ENCODE measurements around the gene RPL3. TPM values are rescaled to one million over a fixed set of nuclear protein-coding genes. Genes with fewer than 3 reads are reported as not detected.

Gene RPL3
- total RNA-seq, 1 experiment from 2014 or later, result 2,830 TPM

DNA sequence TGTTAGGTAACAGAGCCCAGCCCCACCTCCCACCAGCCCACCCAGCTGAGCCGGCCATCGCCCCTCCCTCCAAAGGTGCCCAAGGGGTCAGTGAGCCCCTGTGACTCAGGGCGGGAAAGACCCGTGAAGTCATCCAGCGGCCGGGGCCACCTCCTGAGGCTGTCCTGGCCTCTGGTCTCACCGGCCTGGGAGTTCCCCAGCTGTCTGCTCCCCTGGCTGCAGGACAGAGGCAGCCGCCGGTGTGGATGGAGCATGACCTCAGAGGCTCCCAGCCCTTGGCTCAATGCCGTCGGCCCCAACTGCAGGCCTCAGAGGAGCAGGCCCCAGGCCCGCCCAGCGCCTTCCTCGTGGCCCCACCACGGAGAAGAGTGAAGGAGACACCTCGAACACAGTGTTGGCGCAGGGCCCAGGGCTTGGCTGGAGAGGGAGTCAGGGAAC lies 28.7 kb downstream of the RPL3 start:
- no peak overlapping the region for H3K4ac ChIP-seq (ENCODE audit: low read depth, low read length)
- H2BK20ac ChIP-seq (ENCODE audit: low read depth, low read length, poor library complexity, severe bottlenecking), result no peak overlapping the region
- no peak overlapping the region for H2BK12ac ChIP-seq (ENCODE audit: insufficient read length, low read depth, low read length)
- TF ChIP-seq, protein P1, sequence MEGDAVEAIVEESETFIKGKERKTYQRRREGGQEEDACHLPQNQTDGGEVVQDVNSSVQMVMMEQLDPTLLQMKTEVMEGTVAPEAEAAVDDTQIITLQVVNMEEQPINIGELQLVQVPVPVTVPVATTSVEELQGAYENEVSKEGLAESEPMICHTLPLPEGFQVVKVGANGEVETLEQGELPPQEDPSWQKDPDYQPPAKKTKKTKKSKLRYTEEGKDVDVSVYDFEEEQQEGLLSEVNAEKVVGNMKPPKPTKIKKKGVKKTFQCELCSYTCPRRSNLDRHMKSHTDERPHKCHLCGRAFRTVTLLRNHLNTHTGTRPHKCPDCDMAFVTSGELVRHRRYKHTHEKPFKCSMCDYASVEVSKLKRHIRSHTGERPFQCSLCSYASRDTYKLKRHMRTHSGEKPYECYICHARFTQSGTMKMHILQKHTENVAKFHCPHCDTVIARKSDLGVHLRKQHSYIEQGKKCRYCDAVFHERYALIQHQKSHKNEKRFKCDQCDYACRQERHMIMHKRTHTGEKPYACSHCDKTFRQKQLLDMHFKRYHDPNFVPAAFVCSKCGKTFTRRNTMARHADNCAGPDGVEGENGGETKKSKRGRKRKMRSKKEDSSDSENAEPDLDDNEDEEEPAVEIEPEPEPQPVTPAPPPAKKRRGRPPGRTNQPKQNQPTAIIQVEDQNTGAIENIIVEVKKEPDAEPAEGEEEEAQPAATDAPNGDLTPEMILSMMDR (conservative IDR thresholded peaks at IDR 0.05), result no peak
- no peaks in the 10 kb centered on the region for H3K23me2 ChIP-seq (ENCODE audit: insufficient read length, low read depth, low read length, poor library complexity, severe bottlenecking)
- Mint-ChIP-seq H3K4me1 (peaks cover 12 to 28% of the 10 kb centered on the region in 2 experiments), H3K36me3 (ENCODE audit: insufficient read depth in 1 of 3, low read depth in 3 of 3) (no peaks in the 10 kb centered on the region), H3K4me3 (no peak overlapping the region), H3K9me3 (peaks cover 0 to 3% of the 10 kb centered on the region in 2 experiments; a peak in 1 of 5 replicates), H3K27ac (no peak overlapping the region), H3K27me3 (ENCODE audit: low read depth) (peaks cover 3% of the 10 kb centered on the region; the same call in 1 of the 2 replicates)
- no peaks in the 10 kb centered on the region for H4K20me1 ChIP-seq (ENCODE audit: control insufficient read depth, insufficient read depth, insufficient read length)
- H3K79me1 ChIP-seq (ENCODE audit: insufficient read depth, low read depth, low read length, poor library complexity, severe bottlenecking), result no peaks in the 10 kb centered on the region
- WGBS (ENCODE audit: extremely low coverage, insufficient read length, low lambda C conversion rate), result no CpG with 5 or more reads among the region's 17 CpGs
- no peak overlapping the region for H3K4me2 ChIP-seq (ENCODE audit: insufficient read depth, insufficient read length, low read length)
- H3K4me1 ChIP-seq (ENCODE audit: insufficient read depth, low read length), result no peaks in the 10 kb centered on the region; the same call in 1 of the 2 replicates
- no peaks in the 10 kb centered on the region for H3K79me2 ChIP-seq (ENCODE audit: insufficient read depth, low read length)
- H3T11ph ChIP-seq (ENCODE audit: low read length), result no peak overlapping the region
- no peak overlapping the region for H3K27ac ChIP-seq (ENCODE audit: insufficient read length, low read depth, low read length)
- no peak overlapping the region for H3K18ac ChIP-seq (ENCODE audit: insufficient read length, low read depth, low read length)
- H3K56ac ChIP-seq (ENCODE audit: insufficient read length, low read depth, low read length), result no peak overlapping the region
- no peak overlapping the region for H2BK120ac ChIP-seq (ENCODE audit: low read depth, low read length, poor library complexity, severe bottlenecking)
- H2AFZ ChIP-seq (ENCODE audit: low read length), result no peak overlapping the region
- no peak overlapping the region for H4K5ac ChIP-seq (ENCODE audit: insufficient read length, low read depth, low read length)
- H2BK15ac ChIP-seq (ENCODE audit: low read depth, low read length), result no peak overlapping the region
- DNase-seq, result peak; percentile 57
- no peaks in the 10 kb centered on the region for H3K27me3 ChIP-seq (ENCODE audit: insufficient read depth, low read length)
- no peak overlapping the region for H3K14ac ChIP-seq (ENCODE audit: insufficient read depth, low read length)
- H4K8ac ChIP-seq (replicated peaks; ENCODE audit: insufficient read length, low read depth, low read length), result no peak overlapping the region
- H3K9ac ChIP-seq (ENCODE audit: extremely low read depth, insufficient read length, low read length), result no peak overlapping the region
- H3K23ac ChIP-seq (ENCODE audit: insufficient read length, low read depth, low read length), result no peak overlapping the region
- H4K91ac ChIP-seq (ENCODE audit: insufficient read length, low read depth, low read length), result no peak overlapping the region
- H3K9me3 ChIP-seq (ENCODE audit: control insufficient read depth, low read depth, low read length), result no peaks in the 10 kb centered on the region
- no peak overlapping the region for H2BK5ac ChIP-seq (ENCODE audit: insufficient read length, low read length)
- no peak overlapping the region for H2AK5ac ChIP-seq (ENCODE audit: insufficient read length, low read length)
